HUDEP-2 (cell line): Measurements from ENCODE around the gene HAND1.
"Not testable (repeated sequence)": the region's sequence is repeated elsewhere in the genome, so short reads cannot be mapped to it uniquely, and the experiment has no call there.

ENCODE experiments used
- DNase-seq, 76 experiments: peaks; one replicate each; lab custom pipeline; 2025; ENCODE audit not compliant: unreplicated experiment in 76 of 76; lab: John Stamatoyannopoulos, UW

Gene HAND1

GRCh38 chr5:154478224-154478565 lies at the start of gene HAND1:
TSS of gene HAND1 (minus strand) at chr5:154478227. CDS start at chr5:154478008, 219 bp downstream.
- no peak for DNase-seq

GRCh38 chr5:154526231-154527226 lies 48.5 kb upstream of the HAND1 start:
- no peak for DNase-seq

- DNase-seq: no peak
These were observed 46.8 kb upstream of the HAND1 start for GRCh38 chr5:154524859-154525258.

GRCh38 chr5:154524181-154524580 lies 46.2 kb upstream of the HAND1 start:
- no peak for DNase-seq

- no peak for DNase-seq
These were observed 45.7 kb upstream of the HAND1 start for GRCh38 chr5:154523709-154524108.

- no peak for DNase-seq
These were observed 45.1 kb upstream of the HAND1 start for GRCh38 chr5:154523104-154523503.

GRCh38 chr5:154522284-154522683 lies 44.3 kb upstream of the HAND1 start:
- DNase-seq: no peak

GRCh38 chr5:154521756-154522155 lies 43.7 kb upstream of the HAND1 start:
- DNase-seq: no peak

- peak in 1 of 76 experiments; percentile 19 for DNase-seq
These were observed 42.9 kb upstream of the HAND1 start for GRCh38 chr5:154520861-154521453.

GRCh38 chr5:154519359-154519758 lies 41.3 kb upstream of the HAND1 start:
- peak in 8 of 76 experiments; percentile 5 to 31 (median 16) for DNase-seq

- DNase-seq: peak in 31 of 76 experiments; percentile 6 to 59 (median 29)
These were observed 40.4 kb upstream of the HAND1 start for GRCh38 chr5:154518438-154518867.

GRCh38 chr5:154517810-154518437 lies 39.9 kb upstream of the HAND1 start:
- peak in 13 of 76 experiments; percentile 8 to 41 (median 16) for DNase-seq

- no peak for DNase-seq
These were observed 39.2 kb upstream of the HAND1 start for GRCh38 chr5:154517181-154517580.

- DNase-seq: peak in 4 of 76 experiments; percentile 6 to 24 (median 11)
These were observed 38.4 kb upstream of the HAND1 start for GRCh38 chr5:154516475-154516874.

- not testable (repeated sequence) for DNase-seq
These were observed 37.5 kb upstream of the HAND1 start for GRCh38 chr5:154515488-154515887.

- DNase-seq: no peak
These were observed 36.3 kb upstream of the HAND1 start for GRCh38 chr5:154514331-154514730.

- no peak for DNase-seq
These were observed 35.6 kb upstream of the HAND1 start for GRCh38 chr5:154513669-154514084.

GRCh38 chr5:154511984-154512383 lies 34.0 kb upstream of the HAND1 start:
- DNase-seq: no peak

GRCh38 chr5:154509784-154510555 lies 31.9 kb upstream of the HAND1 start:
- DNase-seq: no peak

- DNase-seq: no peak
These were observed 30.1 kb upstream of the HAND1 start for GRCh38 chr5:154508114-154508513.

- no peak for DNase-seq
These were observed 28.7 kb upstream of the HAND1 start for GRCh38 chr5:154506716-154507080.
